ENCODE measurements around the gene DICER1. TPM values are rescaled to one million over a fixed set of nuclear protein-coding genes. Genes with fewer than 3 reads are reported as not detected.

Gene DICER1
- total and polyA plus RNA-seq, 2 donors (not counting 3 experiments of a cell fraction or from before 2014, with no cell fraction given), result 8.3 to 43.6 TPM

DNA sequence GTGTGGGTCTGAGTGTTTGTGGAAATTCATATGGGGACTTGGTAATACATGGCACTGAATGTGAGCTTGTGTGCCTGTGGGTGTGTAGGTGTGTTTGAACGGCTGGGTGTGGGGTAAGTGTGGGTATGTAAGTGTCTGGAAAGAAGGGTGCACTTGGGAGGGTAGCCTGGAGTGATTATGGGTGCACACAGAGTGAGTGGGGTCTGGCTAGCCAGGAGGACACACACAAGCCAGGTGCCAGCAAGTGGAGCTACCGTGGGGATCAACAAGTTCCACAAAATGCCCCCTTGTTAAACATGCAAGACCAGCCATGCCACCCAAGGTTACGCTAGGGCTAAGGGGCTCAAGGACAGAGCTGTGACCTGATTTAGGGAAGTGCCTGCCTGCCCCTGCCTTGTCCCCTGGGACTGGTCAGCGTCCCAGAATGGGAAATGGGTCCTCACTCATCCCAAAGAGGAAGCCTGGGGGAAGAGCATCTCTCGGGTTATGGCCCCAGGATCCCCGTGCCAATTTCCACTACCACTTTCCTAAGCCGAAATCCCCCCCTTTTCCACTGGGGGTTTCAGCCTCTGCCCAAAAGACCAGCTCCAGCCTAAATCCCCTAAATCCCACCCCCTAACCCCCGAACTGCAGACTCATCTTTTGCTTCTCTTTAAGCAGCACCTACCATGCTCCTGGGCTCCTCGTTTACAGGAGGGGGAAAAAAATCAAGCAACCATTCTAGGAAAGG is 118.6 kb downstream of the DICER1 start:
- H3K4me3 ChIP-seq (replicated peaks in 1 of 3; ENCODE audit: insufficient read depth in 1 of 3, low read depth in 1 of 3, low read length in 3 of 3), result no peak overlapping the region
- no peaks in the 10 kb centered on the region for H3K9me1 ChIP-seq (replicated peaks; ENCODE audit: control insufficient read depth, extremely low read depth, insufficient read depth, low read length)
- intact Hi-C loops (cut with micrococcal nuclease) (no loop called here), dilution Hi-C loops (cut with MboI; ENCODE audit: extremely low pct_ligation_motif_present, low sequenced_read_pairs) (no loop called here)
- TF ChIP-seq, protein P1, sequence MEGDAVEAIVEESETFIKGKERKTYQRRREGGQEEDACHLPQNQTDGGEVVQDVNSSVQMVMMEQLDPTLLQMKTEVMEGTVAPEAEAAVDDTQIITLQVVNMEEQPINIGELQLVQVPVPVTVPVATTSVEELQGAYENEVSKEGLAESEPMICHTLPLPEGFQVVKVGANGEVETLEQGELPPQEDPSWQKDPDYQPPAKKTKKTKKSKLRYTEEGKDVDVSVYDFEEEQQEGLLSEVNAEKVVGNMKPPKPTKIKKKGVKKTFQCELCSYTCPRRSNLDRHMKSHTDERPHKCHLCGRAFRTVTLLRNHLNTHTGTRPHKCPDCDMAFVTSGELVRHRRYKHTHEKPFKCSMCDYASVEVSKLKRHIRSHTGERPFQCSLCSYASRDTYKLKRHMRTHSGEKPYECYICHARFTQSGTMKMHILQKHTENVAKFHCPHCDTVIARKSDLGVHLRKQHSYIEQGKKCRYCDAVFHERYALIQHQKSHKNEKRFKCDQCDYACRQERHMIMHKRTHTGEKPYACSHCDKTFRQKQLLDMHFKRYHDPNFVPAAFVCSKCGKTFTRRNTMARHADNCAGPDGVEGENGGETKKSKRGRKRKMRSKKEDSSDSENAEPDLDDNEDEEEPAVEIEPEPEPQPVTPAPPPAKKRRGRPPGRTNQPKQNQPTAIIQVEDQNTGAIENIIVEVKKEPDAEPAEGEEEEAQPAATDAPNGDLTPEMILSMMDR (IDR thresholded peaks at IDR 0.05; ENCODE audit: extremely low read depth in 1 of 2, insufficient read depth in 1 of 2, low read depth in 1 of 2, low read length in 2 of 2), result no peak
- TF ChIP-seq MYC (IDR thresholded peaks at IDR 0.05; ENCODE audit: low read depth, low read length) (no peak), JUN (IDR thresholded peaks at IDR 0.05; ENCODE audit: borderline replicate concordance, insufficient read depth, insufficient read length, low read depth) (no peak), FOS (IDR thresholded peaks at IDR 0.05; ENCODE audit: borderline replicate concordance, insufficient read depth, low read length) (no peak), GATA2 (IDR thresholded peaks at IDR 0.05; ENCODE audit: insufficient read depth, insufficient read length, low read depth, low read length) (no peak), POLR2A (IDR thresholded peaks at IDR 0.05; ENCODE audit: low read depth, low read length) (no peak), EZH2 (IDR thresholded peaks at IDR 0.05; ENCODE audit: borderline replicate concordance, low read depth, low read length, severe bottlenecking) (no peak), POLR2AphosphoS5 (IDR thresholded peaks at IDR 0.05; ENCODE audit: insufficient read depth, low read depth, low read length) (no peak)
- TF ChIP-seq, protein P2, sequence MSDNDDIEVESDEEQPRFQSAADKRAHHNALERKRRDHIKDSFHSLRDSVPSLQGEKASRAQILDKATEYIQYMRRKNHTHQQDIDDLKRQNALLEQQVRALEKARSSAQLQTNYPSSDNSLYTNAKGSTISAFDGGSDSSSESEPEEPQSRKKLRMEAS (IDR thresholded peaks at IDR 0.05; ENCODE audit: insufficient read depth, insufficient read length), result no peak
- H3K79me2 ChIP-seq (ENCODE audit: control insufficient read depth, insufficient read depth, low read length), result no peaks in the 10 kb centered on the region
- no peaks in the 10 kb centered on the region for H4K20me1 ChIP-seq (replicated peaks; ENCODE audit: control insufficient read depth, extremely low read depth, insufficient read depth, low read length)
- no peak for DNase-seq (ENCODE audit: low read depth, low spot score)
- no peaks in the 10 kb centered on the region for H3K9me3 ChIP-seq (replicated peaks; ENCODE audit: control insufficient read depth, insufficient read depth, low read length)
- no peaks in the 10 kb centered on the region for H3K27me3 ChIP-seq (ENCODE audit: control insufficient read depth in 2 of 2, insufficient read depth in 2 of 2, low read length in 2 of 2)
- BruUV-seq (replicated peaks), result no TSS peak
- no peak overlapping the region for H3K27ac ChIP-seq (ENCODE audit: insufficient read depth, low read depth, low read length)
- ChIA-PET POLR2A (no interaction called here), CTCF (no interaction called here)
- H3K4me1 ChIP-seq (ENCODE audit: control insufficient read depth, extremely low read depth, insufficient read depth, low read length), result peaks cover 2% of the 10 kb centered on the region
- no peak overlapping the region for H3K9ac ChIP-seq (replicated peaks; ENCODE audit: extremely low read depth, insufficient read depth, low read length)
- no peak overlapping the region for H3K4me2 ChIP-seq (ENCODE audit: insufficient read depth, low read length)
- FAIRE-seq, result no peak
- H3K36me3 ChIP-seq (ENCODE audit: control insufficient read depth in 2 of 2, extremely low read depth in 1 of 2, insufficient read depth in 2 of 2, low read length in 2 of 2), result no peaks in the 10 kb centered on the region
- H2AFZ ChIP-seq (ENCODE audit: low read depth, low read length), result no peak overlapping the region
